BLaER1 (cell line): ENCODE results near the gene GCNA.
"Not testable (repeated sequence)": the region's sequence is repeated elsewhere in the genome, so short reads cannot be mapped to it uniquely, and the experiment has no call there.

ENCODE experiments used
- H3K27ac ChIP-seq: shearing (Covaris generic); formaldehyde crosslinking; 2 replicates; pipeline ENCODE4 v1.8.1; 2022
- H3K27me3 ChIP-seq: shearing (Covaris generic); formaldehyde crosslinking; 2 replicates; pipeline ENCODE4 v1.8.1; 2022
- H3K36me3 ChIP-seq: shearing (Covaris generic); formaldehyde crosslinking; 2 replicates; pipeline ENCODE4 v1.8.1; 2022
- H3K4me1 ChIP-seq: shearing (Covaris generic); formaldehyde crosslinking; 2 replicates; pipeline ENCODE4 v1.8.1; 2022
- H3K4me2 ChIP-seq: shearing (Covaris generic); formaldehyde crosslinking; 2 replicates; pipeline ENCODE4 v1.8.1; 2022
- H3K4me3 ChIP-seq: shearing (Covaris generic); formaldehyde crosslinking; 2 replicates; pipeline ENCODE4 v1.8.1; 2022
- H3K9ac ChIP-seq: shearing (Covaris generic); formaldehyde crosslinking; 2 replicates; pipeline ENCODE4 v1.8.1; 2022
- H3K9me3 ChIP-seq: shearing (Covaris generic); formaldehyde crosslinking; 2 replicates; pipeline ENCODE4 v1.8.1; 2022
- H4K20me1 ChIP-seq: shearing (Covaris generic); formaldehyde crosslinking; 2 replicates; pipeline ENCODE4 v1.8.1; 2022
- Cebpa-rat ChIP-seq: shearing (Covaris generic); IDR thresholded peaks from 2 replicates; pipeline ENCODE4 v1.8.1; 2022

Gene GCNA

GRCh38 chrX:71659342-71659741 is 81.1 kb downstream of the GCNA start:
- Histone ChIP-seq H3K9me3 (no peaks in the 10 kb centered on the region), H4K20me1 (peaks cover 44% of the 10 kb centered on the region), H3K27me3 (peaks cover 81% of the 10 kb centered on the region), H3K36me3 (no peaks in the 10 kb centered on the region), H3K9ac (no peak overlapping the region), H3K4me3 (no peak overlapping the region), H3K27ac (no peak overlapping the region), H3K4me1 (peaks cover 11% of the 10 kb centered on the region), H3K4me2 (no peak overlapping the region)
- TF ChIP-seq Cebpa-rat, result no peak

GRCh38 chrX:71659959-71660358 is 81.7 kb downstream of the GCNA start:
- Histone ChIP-seq H3K36me3 (no peaks in the 10 kb centered on the region), H3K4me2 (no peak overlapping the region), H3K9me3 (no peaks in the 10 kb centered on the region), H3K27me3 (peaks cover 81% of the 10 kb centered on the region), H4K20me1 (peaks cover 47% of the 10 kb centered on the region), H3K9ac (no peak overlapping the region), H3K4me3 (no peak overlapping the region), H3K27ac (no peak overlapping the region), H3K4me1 (peaks cover 11% of the 10 kb centered on the region)
- no peak for TF ChIP-seq Cebpa-rat

GRCh38 chrX:71660562-71661416 is 82.6 kb downstream of the GCNA start:
- H3K4me1 ChIP-seq, result peaks cover 16% of the 10 kb centered on the region
- H3K4me2 ChIP-seq, result no peak overlapping the region
- TF ChIP-seq Cebpa-rat, result no peak
- no peak overlapping the region for H3K9ac ChIP-seq
- no peak overlapping the region for H3K27ac ChIP-seq
- H3K4me3 ChIP-seq, result no peak overlapping the region
- peaks cover 89% of the 10 kb centered on the region for H3K27me3 ChIP-seq
- peaks cover 52% of the 10 kb centered on the region for H4K20me1 ChIP-seq
- no peaks in the 10 kb centered on the region for H3K9me3 ChIP-seq
- H3K36me3 ChIP-seq, result no peaks in the 10 kb centered on the region

- Histone ChIP-seq H3K27ac (no peak overlapping the region), H3K27me3 (peaks cover 89% of the 10 kb centered on the region), H3K4me1 (peaks cover 21% of the 10 kb centered on the region), H4K20me1 (peaks cover 53% of the 10 kb centered on the region), H3K4me3 (no peak overlapping the region), H3K4me2 (peak overlapping the region; percentile 40; the same call in 1 of the 2 replicates), H3K36me3 (no peaks in the 10 kb centered on the region), H3K9me3 (peaks cover 4% of the 10 kb centered on the region; the same call in 1 of the 2 replicates), H3K9ac (no peak overlapping the region)
- TF ChIP-seq Cebpa-rat, result no peak
Observed at GRCh38 chrX:71661919-71662318, 83.7 kb downstream of the GCNA start.

GRCh38 chrX:71662654-71663053 is 84.4 kb downstream of the GCNA start:
- peaks cover 83% of the 10 kb centered on the region for H3K27me3 ChIP-seq
- H3K27ac ChIP-seq, H3K9ac ChIP-seq, H3K36me3 ChIP-seq, H3K4me3 ChIP-seq: not testable (repeated sequence)
- peaks cover 53% of the 10 kb centered on the region for H4K20me1 ChIP-seq
- H3K4me1 ChIP-seq, result peaks cover 21% of the 10 kb centered on the region
- peaks cover 11% of the 10 kb centered on the region; the same call in 1 of the 2 replicates for H3K9me3 ChIP-seq
- peak overlapping the region; percentile 40 for H3K4me2 ChIP-seq
